K562 (cell line): ENCODE data around the gene AQP1. TPM values are rescaled to one million over a fixed set of nuclear protein-coding genes. Genes with fewer than 3 reads are reported as not detected.

Experiments used
- ESRRA ChIP-seq: fragments of 450-650 bp; IDR thresholded peaks from 2 replicates; pipeline ENCODE4 v1.6.1; 2014; ENCODE audit warnings: low read depth, mild to moderate bottlenecking, moderate library complexity, borderline replicate concordance
- HMG20B ChIP-seq: fragments of 250-450 bp; sonication (Bioruptor Pico); IDR thresholded peaks from 2 replicates; pipeline ENCODE4 v1.5.0; 2021; ENCODE audit warnings: mild to moderate bottlenecking
- KAT7 ChIP-seq: sonication (generic); formaldehyde crosslinking; IDR thresholded peaks from 2 replicates; pipeline ENCODE4 v1.8.0; 2022; ENCODE audit warnings: missing genetic modification reagents, mild to moderate bottlenecking, borderline replicate concordance
- KDM1A ChIP-seq, 2 experiments: fragments of 450-650 bp; IDR thresholded peaks; 2 replicates each; pipeline ENCODE4 v1.6.1; 2016; ENCODE audit warnings: mild to moderate bottlenecking in 2 of 2
- POLR2AphosphoS5 ChIP-seq: IDR thresholded peaks from 2 replicates; pipeline ENCODE4 v1.6.1; 2011; ENCODE audit warnings: mild to moderate bottlenecking, low read depth, low read length, moderate library complexity; ENCODE audit not compliant: control insufficient read depth, insufficient read depth
- RHOXF2B ChIP-seq: fragments of 250-450 bp; sonication (Bioruptor Pico); conservative IDR thresholded peaks from 2 replicates; pipeline ENCODE4 v1.5.1; 2021
- SMARCC2 ChIP-seq: fragments of 450-650 bp; IDR thresholded peaks from 2 replicates; pipeline ENCODE4 v1.6.1; 2017; ENCODE audit warnings: antibody characterized with exemption, moderate library complexity, mild to moderate bottlenecking, low read depth
- ZKSCAN3 ChIP-seq: fragments of 250-450 bp; sonication (Bioruptor Pico); IDR thresholded peaks from 2 replicates; pipeline ENCODE4 v1.4.0; 2020
- ZNF175 ChIP-seq: fragments of 200-800 bp; sonication (Bioruptor generic); IDR thresholded peaks from 2 replicates; pipeline ENCODE4 v1.6.1; 2016; ENCODE audit warnings: low read depth, mild to moderate bottlenecking, missing genetic modification characterization, missing compliant biosample characterization
- ZNF668 ChIP-seq: fragments of 250-450 bp; sonication (Bioruptor Pico); IDR thresholded peaks from 2 replicates; pipeline ENCODE4 v1.8.0; 2022; ENCODE audit warnings: mild to moderate bottlenecking, inconsistent platforms
- ZNF785 ChIP-seq: fragments of 250-450 bp; sonication (Bioruptor Pico); IDR thresholded peaks from 2 replicates; pipeline ENCODE4 v1.4.0; 2020; ENCODE audit warnings: mild to moderate bottlenecking
- polyA plus RNA-seq, 8 experiments: library from polyadenylated mRNA; depleted of rRNA in 4 of 8; stranded (reverse) in 5 of 8; unstranded in 3 of 8; fragments of >200 nt; fragmentation: Nextera tagmentation in 2 of 8; fragmentation: Illumina TruSeq in 1 of 8; extraction: Ambion mirVana in 2 of 8; extraction: Trizol in 1 of 8; gene quantifications; 2 replicates each; pipeline versions ENCODE4 v1.2.1 to v1.2.3, GENCODE V29; 2011 to 2014; ENCODE audit warnings: inconsistent platforms in 1 of 8, missing spikeins in 1 of 8
- total RNA-seq, 7 experiments: library from RNA; depleted of rRNA in 6 of 7; stranded (reverse); fragments of >200 nt in 6 of 7; fragmentation: Illumina TruSeq in 2 of 7; extraction: Trizol in 2 of 7; gene quantifications; 2 replicates each; pipeline versions ENCODE4 v1.2.1 to v1.2.3, GENCODE V29; 2011 to 2021; ENCODE audit warnings: low replicate concordance in 1 of 7
- TF ChIP-seq, protein P1 (sequence below): sonication (generic); formaldehyde crosslinking; IDR thresholded peaks from 2 replicates; pipeline ENCODE4 v1.8.0; 2022; ENCODE audit warnings: mild to moderate bottlenecking, missing genetic modification reagents

AQP1 gene
- total and polyA plus RNA-seq, 9 of the 15 experiments (the other 6 are each of a cell fraction or from before 2014, with no cell fraction given): 0.18 to 12.6 (median 4.1) TPM

DNA sequence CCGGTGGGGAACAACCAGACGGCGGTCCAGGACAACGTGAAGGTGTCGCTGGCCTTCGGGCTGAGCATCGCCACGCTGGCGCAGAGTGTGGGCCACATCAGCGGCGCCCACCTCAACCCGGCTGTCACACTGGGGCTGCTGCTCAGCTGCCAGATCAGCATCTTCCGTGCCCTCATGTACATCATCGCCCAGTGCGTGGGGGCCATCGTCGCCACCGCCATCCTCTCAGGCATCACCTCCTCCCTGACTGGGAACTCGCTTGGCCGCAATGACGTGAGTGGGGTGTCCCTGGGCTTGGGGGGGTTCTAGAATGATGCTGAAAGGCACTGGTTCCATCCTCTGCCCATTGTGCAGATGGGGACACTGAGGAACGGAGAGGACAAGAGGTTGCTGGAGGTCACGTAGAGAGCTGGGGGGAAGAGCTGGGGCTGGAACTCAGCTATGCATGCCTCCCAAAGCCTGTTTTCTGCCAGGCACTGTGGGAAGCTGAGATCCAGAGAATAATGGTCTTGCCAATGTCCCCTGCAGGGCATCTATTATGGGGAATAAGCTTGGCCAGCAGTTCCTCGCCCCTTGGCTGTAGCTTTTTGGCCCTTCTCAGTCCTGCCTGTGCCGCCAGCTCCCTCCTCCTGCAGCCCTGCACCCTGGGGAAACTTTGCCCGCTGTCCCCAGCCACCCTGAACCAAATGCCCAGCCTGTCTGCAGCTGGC is 523 bp downstream of the AQP1 start (continued):
- TF ChIP-seq ZNF668 (CRISPR knock-in tag) (no peak), HMG20B (CRISPR knock-in tag) (no peak), ZKSCAN3 (no peak), KAT7 (CRISPR knock-in tag) (0 out of 2 replicates have a peak, but pooled peaks have one; percentile 0), RHOXF2B (CRISPR knock-in tag) (no peak), ESRRA (peak; percentile 38; the same call in 1 of the 2 replicates), POLR2AphosphoS5 (no peak), ZNF175 (CRISPR knock-in tag) (no peak), SMARCC2 (no peak), KDM1A (IDR thresholded peaks at IDR 0.05) (0 out of 4 replicates have a peak, but pooled peaks of 1 of the 2 experiments have one; percentile 18), ZNF785 (CRISPR knock-in tag) (no peak)
- TF ChIP-seq, protein P1, sequence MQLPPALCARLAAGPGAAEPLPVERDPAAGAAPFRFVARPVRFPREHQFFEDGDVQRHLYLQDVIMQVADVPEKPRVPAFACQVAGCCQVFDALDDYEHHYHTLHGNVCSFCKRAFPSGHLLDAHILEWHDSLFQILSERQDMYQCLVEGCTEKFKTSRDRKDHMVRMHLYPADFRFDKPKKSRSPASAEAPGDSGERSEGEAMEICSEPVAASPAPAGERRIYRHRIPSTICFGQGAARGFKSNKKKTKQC (CRISPR knock-in tag): no peak
- TF ChIP-seq, all 486 proteins: peak for 5
